ENCODE data around the gene SLC25A10. TPM values are rescaled to one million over a fixed set of nuclear protein-coding genes. Genes with fewer than 3 reads are reported as not detected.

SLC25A10 gene
- polyA plus RNA-seq, 3 donors, result 18.9 to 22.4 (median 22.3) TPM

DNA sequence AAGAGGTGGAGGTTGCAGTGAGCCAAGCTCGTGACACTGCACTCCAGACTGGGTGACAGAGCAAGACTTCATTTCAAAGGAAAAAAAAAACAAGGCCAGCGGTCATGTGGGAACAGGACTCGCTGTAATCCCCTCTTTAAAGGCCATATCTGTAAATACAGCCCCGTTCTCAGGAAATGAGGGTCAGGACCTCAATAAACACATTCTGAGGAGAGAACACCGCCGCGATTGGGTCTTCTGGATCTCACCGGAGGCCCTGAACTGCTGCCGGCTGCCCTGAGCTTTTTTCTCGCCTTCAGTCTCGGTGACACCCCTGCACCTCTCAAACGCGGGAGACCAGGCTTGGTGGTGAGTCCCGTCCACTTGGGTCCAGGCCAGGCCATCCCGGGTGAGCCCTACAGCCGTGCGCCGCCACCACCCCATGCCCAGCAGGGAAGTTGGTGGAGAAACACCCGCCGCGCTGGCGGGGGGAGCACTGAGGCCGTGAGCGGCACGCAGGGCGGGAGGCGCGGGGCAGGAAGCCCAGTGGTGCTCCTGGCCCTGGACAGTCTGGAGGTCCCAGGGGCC lies 28.4 kb downstream of the SLC25A10 start:
- no peak for DNase-seq

DNA sequence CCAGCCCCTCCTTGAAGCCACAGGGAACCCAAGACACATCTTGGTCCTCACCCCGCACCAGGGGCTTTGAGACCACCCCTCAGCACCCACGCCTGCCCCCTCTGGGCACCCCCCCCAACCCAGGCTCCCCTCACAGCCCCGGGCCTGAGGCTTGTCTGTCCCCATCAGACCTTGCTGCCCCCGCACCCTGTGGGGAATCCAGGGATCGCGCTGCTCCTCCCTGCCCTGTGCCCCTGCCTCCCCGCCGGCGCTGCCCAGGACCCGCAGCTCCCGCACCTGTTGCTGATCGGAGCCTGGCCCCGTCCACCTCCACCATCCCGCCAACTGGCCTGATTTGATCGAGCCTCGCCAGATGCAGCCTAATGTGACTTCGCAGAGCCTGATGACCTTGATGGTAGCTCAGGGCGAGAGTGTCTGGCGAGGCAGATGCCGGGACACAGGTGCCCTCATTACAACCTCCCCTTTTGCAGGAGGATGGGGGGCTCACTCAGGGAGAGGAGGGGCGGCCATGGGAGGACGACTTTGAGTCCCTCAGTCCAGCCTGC lies 29.0 kb downstream of the SLC25A10 start:
- DNase-seq, result no peak

DNA sequence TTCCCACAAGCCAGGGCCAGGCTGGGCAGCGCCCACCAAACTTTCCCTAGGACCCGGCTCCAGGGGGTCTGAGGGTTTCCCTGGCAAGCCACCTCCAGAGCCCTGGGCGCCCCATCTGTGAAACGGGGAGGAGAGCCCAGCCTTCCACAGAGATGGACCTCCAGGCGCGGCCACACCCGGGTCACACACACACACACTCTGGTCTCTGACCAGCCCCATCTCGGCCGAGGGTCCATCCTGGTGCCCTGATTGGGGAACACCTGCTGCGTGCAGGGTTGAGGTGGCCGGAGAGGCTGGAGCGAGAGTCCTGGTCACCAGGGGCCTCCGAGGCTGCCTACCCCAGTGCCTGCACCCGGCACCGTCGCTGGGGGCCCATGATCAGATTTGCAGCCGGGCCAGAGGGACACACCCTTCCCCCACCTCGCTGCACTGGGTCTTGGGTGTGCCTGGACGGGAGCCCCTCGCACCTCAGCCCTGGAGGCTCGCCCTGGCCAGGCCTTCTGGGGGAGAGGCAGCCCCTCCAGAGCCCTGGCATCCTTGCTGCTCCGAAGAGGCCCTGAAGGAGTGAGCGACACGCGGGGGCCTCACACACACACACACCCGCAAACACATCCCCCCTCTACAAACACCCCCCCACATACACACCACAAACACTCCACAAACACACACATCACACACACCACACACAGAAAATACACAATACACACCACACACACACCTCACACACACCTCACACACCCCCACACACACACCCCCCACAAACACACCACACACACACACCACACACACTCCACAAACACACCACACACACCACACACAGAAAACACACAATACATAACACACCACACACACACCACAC lies 29.7 kb downstream of the SLC25A10 start:
- no peak for DNase-seq

Other genes starting within 250 kb of the SLC25A10 start
- 1,000 to 10,000 TPM; 2,993 to 3,342 (median 3,086) TPM for gene ACTG1, start 199.5 kb upstream of the SLC25A10 start, polyA plus RNA-seq (ENCODE audit: insufficient read length in 3 of 3)
- 1 to 10 TPM; 1.2 to 2.5 (median 1.6) TPM for gene FSCN2, start 183.9 kb upstream of the SLC25A10 start, polyA plus RNA-seq (ENCODE audit: insufficient read length in 3 of 3)
- gene FAAP100, start 159.9 kb upstream of the SLC25A10 start, polyA plus RNA-seq (ENCODE audit: insufficient read length in 3 of 3), result 10 to 100 TPM; 27.1 to 40.7 (median 30.0) TPM
- 10 to 100 TPM; 51.0 to 78.2 (median 73.9) TPM for gene NPLOC4, start 75.2 kb upstream of the SLC25A10 start, polyA plus RNA-seq (ENCODE audit: insufficient read length in 3 of 3)
- gene TSPAN10, start 75.1 kb upstream of the SLC25A10 start, polyA plus RNA-seq (ENCODE audit: insufficient read length in 3 of 3), result 1 to 10 TPM; 2.6 to 7.0 (median 4.2) TPM
- 10 to 100 TPM; 11.2 to 13.4 (median 11.8) TPM for gene PDE6G, start 55.7 kb upstream of the SLC25A10 start, polyA plus RNA-seq (ENCODE audit: insufficient read length in 3 of 3)
- 10 to 100 TPM; 18.9 to 24.0 (median 22.3) TPM for gene OXLD1, start 45.7 kb upstream of the SLC25A10 start, polyA plus RNA-seq (ENCODE audit: insufficient read length in 3 of 3)
- 10 to 100 TPM; 16.8 to 21.9 (median 17.5) TPM for gene CCDC137, start 45.5 kb upstream of the SLC25A10 start, polyA plus RNA-seq (ENCODE audit: insufficient read length in 3 of 3)
- gene ARL16, start 28.5 kb upstream of the SLC25A10 start, polyA plus RNA-seq (ENCODE audit: insufficient read length in 3 of 3), result 10 to 100 TPM; 41.8 to 49.7 (median 47.0) TPM
- 100 to 1,000 TPM in 1 of 3 donors, 10 to 100 TPM in 2; 95.1 to 111 (median 96.5) TPM for gene HGS, start 28.3 kb upstream of the SLC25A10 start, polyA plus RNA-seq (ENCODE audit: insufficient read length in 3 of 3)
- gene MRPL12, start 8.9 kb upstream of the SLC25A10 start, polyA plus RNA-seq (ENCODE audit: insufficient read length in 3 of 3), result 10 to 100 TPM; 47.5 to 67.4 (median 59.2) TPM
- gene GCGR, start 91.9 kb downstream of the SLC25A10 start, polyA plus RNA-seq (ENCODE audit: insufficient read length in 3 of 3), result 10 to 100 TPM; 11.1 to 14.0 (median 12.1) TPM
- 100 to 1,000 TPM; 102 to 124 (median 122) TPM for gene MCRIP1, start 121.0 kb downstream of the SLC25A10 start, polyA plus RNA-seq (ENCODE audit: insufficient read length in 3 of 3)
- gene PPP1R27, start 122.8 kb downstream of the SLC25A10 start, polyA plus RNA-seq (ENCODE audit: insufficient read length in 3 of 3), result under 1 TPM in 2 of 3 donors, not detected in 1; 0.14 to 0.44 TPM
- gene P4HB, start 148.3 kb downstream of the SLC25A10 start, polyA plus RNA-seq (ENCODE audit: insufficient read length in 3 of 3), result 100 to 1,000 TPM; 415 to 451 (median 445) TPM
- gene ARHGDIA, start 159.1 kb downstream of the SLC25A10 start, polyA plus RNA-seq (ENCODE audit: insufficient read length in 3 of 3), result 100 to 1,000 TPM; 171 to 228 (median 216) TPM
- gene ALYREF, start 179.3 kb downstream of the SLC25A10 start, polyA plus RNA-seq (ENCODE audit: insufficient read length in 3 of 3), result 10 to 100 TPM; 63.3 to 93.8 (median 83.9) TPM
- 100 to 1,000 TPM in 2 of 3 donors, 10 to 100 TPM in 1; 87.9 to 118 (median 117) TPM for gene ANAPC11, start 179.4 kb downstream of the SLC25A10 start, polyA plus RNA-seq (ENCODE audit: insufficient read length in 3 of 3)
- 1 to 10 TPM in 1 of 3 donors, under 1 TPM in 2; 0.71 to 1.2 (median 0.76) TPM for gene NPB, start 190.0 kb downstream of the SLC25A10 start, polyA plus RNA-seq (ENCODE audit: insufficient read length in 3 of 3)
- gene PCYT2, start 199.1 kb downstream of the SLC25A10 start, polyA plus RNA-seq (ENCODE audit: insufficient read length in 3 of 3), result 10 to 100 TPM; 49.6 to 55.1 (median 52.9) TPM
- 10 to 100 TPM; 14.0 to 21.3 (median 20.6) TPM for gene SIRT7, start 205.9 kb downstream of the SLC25A10 start, polyA plus RNA-seq (ENCODE audit: insufficient read length in 3 of 3)
- gene MAFG, start 215.5 kb downstream of the SLC25A10 start, polyA plus RNA-seq (ENCODE audit: insufficient read length in 3 of 3), result 10 to 100 TPM; 12.9 to 14.9 (median 13.1) TPM
- gene PYCR1, start 225.0 kb downstream of the SLC25A10 start, polyA plus RNA-seq (ENCODE audit: insufficient read length in 3 of 3), result 10 to 100 TPM; 26.8 to 38.2 (median 31.9) TPM
- under 1 TPM; 0.17 to 0.36 (median 0.24) TPM for gene MYADML2, start 234.9 kb downstream of the SLC25A10 start, polyA plus RNA-seq (ENCODE audit: insufficient read length in 3 of 3)
- 1 to 10 TPM; 2.1 to 4.3 (median 2.4) TPM for gene NOTUM, start 248.9 kb downstream of the SLC25A10 start, polyA plus RNA-seq (ENCODE audit: insufficient read length in 3 of 3)

Measured in renal pelvis (tissue), 4 donors.